Vagina (tissue), 2 donors: ENCODE data around the gene CEP152. TPM values are rescaled to one million over a fixed set of nuclear protein-coding genes. Genes with fewer than 3 reads are reported as not detected.
A peak's percentile ranks its signal among the peaks of the same experiment; 100 is the strongest.

Source experiments
- DNase-seq, 2 donors: peaks; one replicate each; pipeline ENCODE4 v3.0.0-alpha.2; 2017; ENCODE audit errors: extremely low spot score in 2 of 2
- H3K27ac ChIP-seq: fragments of 200-600 bp; sonication (generic); one replicate; pipeline ENCODE4 v1.5.1; 2019
- H3K27me3 ChIP-seq: fragments of 200-600 bp; sonication (generic); one replicate; pipeline ENCODE4 v1.5.1; 2019
- H3K36me3 ChIP-seq, 2 donors: fragments of 200-600 bp; sonication (generic); one replicate each; pipeline ENCODE4 v1.5.1; 2017 to 2019
- H3K4me1 ChIP-seq: fragments of 200-600 bp; sonication (generic); one replicate; pipeline ENCODE4 v1.5.1; 2019
- H3K4me3 ChIP-seq, 2 donors: fragments of 200-600 bp; sonication (generic); 1 replicate in 1 of 2; 2 replicates in 1 of 2; pipeline ENCODE4 v1.5.1; 2016 to 2019
- H3K9me3 ChIP-seq: fragments of 200-600 bp; sonication (generic); one replicate; pipeline ENCODE4 v1.5.1; 2019
- POLR2A ChIP-seq, 2 donors: fragments of 450-650 bp; IDR thresholded peaks; one replicate each; pipeline ENCODE4 v1.6.1; 2017; ENCODE audit warnings: antibody characterized with exemption in 2 of 2, mild to moderate bottlenecking in 2 of 2, moderate library complexity in 2 of 2
- POLR2AphosphoS5 ChIP-seq, 2 donors: sonication (generic); formaldehyde crosslinking; IDR thresholded peaks; one replicate each; pipeline ENCODE4 v1.9.0; 2017; ENCODE audit warnings: antibody characterized with exemption in 2 of 2, mild to moderate bottlenecking in 2 of 2, low read depth in 1 of 2; ENCODE audit not compliant: insufficient read depth in 1 of 2
- intact Hi-C: fragments of 100-400 bp; cut with DNase I; formaldehyde crosslinking; loops from one replicate; pipeline ENCODE4 v1.15.1; 2023
- total RNA-seq: library from RNA; depleted of rRNA; stranded (reverse); fragments of >200 nt; gene quantifications from one replicate; pipeline ENCODE4 v1.2.3, GENCODE V29; 2016
- TF ChIP-seq, protein P1 (sequence below), 3 experiments: fragments of 450-650 bp in 2 of 3; fragments of 200-600 bp in 1 of 3; sonication (generic) in 1 of 3; IDR thresholded peaks; one replicate each; pipeline ENCODE4 v1.5.1; 2017 to 2019; ENCODE audit warnings: antibody characterized with exemption in 3 of 3, mild to moderate bottlenecking in 2 of 3, moderate library complexity in 2 of 3

CEP152 gene
- total RNA-seq: 4.4 TPM

- H3K4me3 ChIP-seq: peak within 1 kb of the TSS; percentile 76 to 81
- TF ChIP-seq POLR2A (IDR thresholded peaks at IDR 0.05) (no peak), POLR2AphosphoS5 (IDR thresholded peaks at IDR 0.05; ENCODE audit: insufficient read depth in 1 of 2, low read depth in 1 of 2) (peak; percentile 85)
- TF ChIP-seq, protein P1, sequence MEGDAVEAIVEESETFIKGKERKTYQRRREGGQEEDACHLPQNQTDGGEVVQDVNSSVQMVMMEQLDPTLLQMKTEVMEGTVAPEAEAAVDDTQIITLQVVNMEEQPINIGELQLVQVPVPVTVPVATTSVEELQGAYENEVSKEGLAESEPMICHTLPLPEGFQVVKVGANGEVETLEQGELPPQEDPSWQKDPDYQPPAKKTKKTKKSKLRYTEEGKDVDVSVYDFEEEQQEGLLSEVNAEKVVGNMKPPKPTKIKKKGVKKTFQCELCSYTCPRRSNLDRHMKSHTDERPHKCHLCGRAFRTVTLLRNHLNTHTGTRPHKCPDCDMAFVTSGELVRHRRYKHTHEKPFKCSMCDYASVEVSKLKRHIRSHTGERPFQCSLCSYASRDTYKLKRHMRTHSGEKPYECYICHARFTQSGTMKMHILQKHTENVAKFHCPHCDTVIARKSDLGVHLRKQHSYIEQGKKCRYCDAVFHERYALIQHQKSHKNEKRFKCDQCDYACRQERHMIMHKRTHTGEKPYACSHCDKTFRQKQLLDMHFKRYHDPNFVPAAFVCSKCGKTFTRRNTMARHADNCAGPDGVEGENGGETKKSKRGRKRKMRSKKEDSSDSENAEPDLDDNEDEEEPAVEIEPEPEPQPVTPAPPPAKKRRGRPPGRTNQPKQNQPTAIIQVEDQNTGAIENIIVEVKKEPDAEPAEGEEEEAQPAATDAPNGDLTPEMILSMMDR (IDR thresholded peaks at IDR 0.05): no peak
- no peaks in the 10 kb centered on the region for H3K36me3 ChIP-seq
- no peaks in the 10 kb centered on the region for H3K27me3 ChIP-seq
- peak; percentile 98 for DNase-seq
- peaks cover 19% of the 10 kb centered on the region for H3K4me1 ChIP-seq
- intact Hi-C loops: no loop called here
- peak within 1 kb of the TSS; percentile 68 for H3K27ac ChIP-seq
- no peaks in the 10 kb centered on the region for H3K9me3 ChIP-seq
Observed at GRCh38 chr15:48810414-48811324, at the start of gene CEP152. Gene CEP152 (minus strand): TSS chr15:48811069. CDS start chr15:48805649, 5,420 bp downstream.

DNA sequence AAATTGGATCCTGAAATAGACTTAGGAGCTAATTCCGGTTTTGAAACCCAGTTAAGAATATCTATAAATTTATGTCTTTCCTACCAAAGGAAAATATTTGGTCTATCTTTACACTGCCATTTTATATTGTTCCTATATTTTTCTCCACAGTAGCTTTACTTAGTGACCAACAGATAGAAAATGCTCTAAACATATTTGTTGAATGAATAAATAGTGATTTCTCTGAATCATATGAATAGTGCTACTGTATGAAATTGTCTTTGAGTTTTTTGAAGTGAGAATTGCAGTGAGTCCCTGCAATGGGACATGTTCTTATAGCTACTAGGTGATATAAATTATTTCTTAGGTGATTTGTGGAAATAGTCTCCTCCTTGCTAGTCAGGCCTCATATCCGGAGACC is 48.6 kb upstream of the CEP152 start:
- Histone ChIP-seq H3K36me3 (no peaks in the 10 kb centered on the region), H3K9me3 (no peaks in the 10 kb centered on the region), H3K27ac (no peak overlapping the region), H3K27me3 (no peaks in the 10 kb centered on the region), H3K4me3 (no peak overlapping the region), H3K4me1 (peaks cover 11% of the 10 kb centered on the region)
- TF ChIP-seq, protein P1 (IDR thresholded peaks at IDR 0.05): no peak
- TF ChIP-seq POLR2AphosphoS5 (IDR thresholded peaks at IDR 0.05; ENCODE audit: insufficient read depth in 1 of 2, low read depth in 1 of 2) (no peak), POLR2A (IDR thresholded peaks at IDR 0.05) (no peak)
- intact Hi-C loops: no loop called here
- DNase-seq: no peak

GRCh38 chr15:48858401-48858800 is 47.5 kb upstream of the CEP152 start:
- intact Hi-C loops: no loop called here
- Histone ChIP-seq H3K36me3 (no peaks in the 10 kb centered on the region), H3K27ac (no peak overlapping the region), H3K4me3 (no peak overlapping the region), H3K9me3 (no peaks in the 10 kb centered on the region), H3K27me3 (no peaks in the 10 kb centered on the region), H3K4me1 (peaks cover 11% of the 10 kb centered on the region)
- DNase-seq: no peak
- TF ChIP-seq POLR2AphosphoS5 (IDR thresholded peaks at IDR 0.05; ENCODE audit: insufficient read depth in 1 of 2, low read depth in 1 of 2) (no peak), POLR2A (IDR thresholded peaks at IDR 0.05) (no peak)
- TF ChIP-seq, protein P1 (IDR thresholded peaks at IDR 0.05): no peak

- no peak for TF ChIP-seq POLR2A (IDR thresholded peaks at IDR 0.05)
- TF ChIP-seq, protein P1 (IDR thresholded peaks at IDR 0.05): no peak
- TF ChIP-seq POLR2AphosphoS5 (IDR thresholded peaks at IDR 0.05; ENCODE audit: insufficient read depth in 1 of 2, low read depth in 1 of 2): no peak
- intact Hi-C loops: no loop called here
Observed at GRCh38 chr15:48856942-48857341, 46.1 kb upstream of the CEP152 start.

More at GRCh38 chr15:48856942-48857341, 46.1 kb upstream of the CEP152 start:
- Histone ChIP-seq H3K9me3 (no peaks in the 10 kb centered on the region), H3K4me1 (peaks cover 11% of the 10 kb centered on the region), H3K4me3 (no peak overlapping the region), H3K27me3 (no peaks in the 10 kb centered on the region), H3K36me3 (no peaks in the 10 kb centered on the region), H3K27ac (peak overlapping the region; percentile 59)
- DNase-seq: no peak
